Transverse colon (tissue), 4 donors: ENCODE results near the gene CXCR1.

Experiments
- CTCF ChIP-seq, 5 experiments: fragments of 200-600 bp in 3 of 5; fragments of 450-650 bp in 2 of 5; sonication (generic) in 3 of 5; IDR thresholded peaks; 1 replicate in 2 of 5; 2 replicates in 3 of 5; pipeline ENCODE4 v1.5.1; 2016 to 2017; ENCODE audit warnings: antibody characterized with exemption in 5 of 5, inconsistent platforms in 3 of 5, mild to moderate bottlenecking in 2 of 5, moderate library complexity in 1 of 5
- EP300 ChIP-seq: sonication (generic); formaldehyde crosslinking; IDR thresholded peaks from one replicate; pipeline ENCODE4 v1.6.1; 2017; ENCODE audit warnings: antibody characterized with exemption, low read depth
- POLR2A ChIP-seq: fragments of 450-650 bp; IDR thresholded peaks from one replicate; pipeline ENCODE4 v1.6.1; 2016; ENCODE audit warnings: antibody characterized with exemption, mild to moderate bottlenecking, moderate library complexity
- POLR2AphosphoS5 ChIP-seq, 3 donors: sonication (generic); formaldehyde crosslinking; IDR thresholded peaks; one replicate each; pipeline ENCODE4 v1.6.1; 2016; ENCODE audit warnings: antibody characterized with exemption in 3 of 3

GRCh38 chr2:218184331-218184730, 17.6 kb upstream of the CXCR1 start:
- TF ChIP-seq POLR2A (no peak), POLR2AphosphoS5 (IDR thresholded peaks at IDR 0.05) (no peak), CTCF (IDR thresholded peaks at IDR 0.05) (no peak), EP300 (no peak)
